ENCODE measurements around the gene PDE6D. TPM values are rescaled to one million over a fixed set of nuclear protein-coding genes. Genes with fewer than 3 reads are reported as not detected.
A peak's percentile ranks its signal among the peaks of the same experiment; 100 is the strongest.

The PDE6D gene
- total RNA-seq, 3 donors from 2014 or later = 24.2 to 28.5 (median 25.6) TPM

- Histone ChIP-seq H3K4me1 (peaks cover 6 to 13% of the 10 kb centered on the region in 2 donors), H3K9me3 (no peaks in the 10 kb centered on the region), H3K27me3 (no peaks in the 10 kb centered on the region), H3K27ac (peak overlapping the region; percentile 100), H3K4me3 (peak overlapping the region; percentile 96 to 100 (median 100)), H3K36me3 (no peaks in the 10 kb centered on the region)
- intact Hi-C loops (cut with DNase I; ENCODE audit: low total_unique reads) = loop anchor here (5.0 to 10.0 kb wide), 2 partner anchors 45 to 98 kb away; no protein-coding TSS in a partner anchor
- TF ChIP-seq POLR2A (IDR thresholded peaks at IDR 0.05) (no peak), CTCF (IDR thresholded peaks at IDR 0.05) (peak; percentile 18 to 99 (median 27)), POLR2AphosphoS5 (IDR thresholded peaks at IDR 0.05) (peak; percentile 44 to 63 (median 58))
- peak; percentile 79 to 83 for DNase-seq (ENCODE audit: low spot score in 2 of 2)
Observed at GRCh38 chr2:231709981-231710798, 70.9 kb downstream of the PDE6D start.

DNA sequence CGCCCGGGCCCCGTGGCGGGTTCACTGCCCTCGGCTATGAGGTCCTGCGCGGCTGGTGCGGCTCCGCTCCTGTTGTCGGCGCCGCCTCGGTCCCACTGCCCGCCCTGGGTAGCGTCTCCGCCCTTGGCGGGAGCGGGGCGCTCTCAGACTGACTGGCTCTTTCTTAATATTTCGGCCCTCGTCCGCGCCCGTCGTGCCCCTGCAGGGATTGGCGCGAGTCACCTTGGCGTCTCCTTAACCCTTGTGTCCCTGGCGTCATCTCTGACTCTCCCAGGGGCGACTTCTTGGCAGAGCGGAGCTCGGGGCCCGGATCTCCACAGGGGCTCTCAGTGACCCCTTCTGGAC is 71.5 kb downstream of the PDE6D start:
- Histone ChIP-seq H3K27me3 (no peaks in the 10 kb centered on the region), H3K4me1 (peaks cover 6 to 13% of the 10 kb centered on the region in 2 donors), H3K36me3 (no peaks in the 10 kb centered on the region), H3K9me3 (no peaks in the 10 kb centered on the region), H3K4me3 (peak overlapping the region; percentile 96 to 100 (median 100)), H3K27ac (peak overlapping the region; percentile 100)
- no peak for TF ChIP-seq CTCF (IDR thresholded peaks at IDR 0.05)
- TF ChIP-seq POLR2AphosphoS5 (IDR thresholded peaks at IDR 0.05) = no peak
- TF ChIP-seq POLR2A (IDR thresholded peaks at IDR 0.05) = no peak
- peak in 1 of 2 donors; percentile 45 for DNase-seq (ENCODE audit: low spot score in 2 of 2)
- intact Hi-C loops (cut with DNase I; ENCODE audit: low total_unique reads) = no loop called here

DNA sequence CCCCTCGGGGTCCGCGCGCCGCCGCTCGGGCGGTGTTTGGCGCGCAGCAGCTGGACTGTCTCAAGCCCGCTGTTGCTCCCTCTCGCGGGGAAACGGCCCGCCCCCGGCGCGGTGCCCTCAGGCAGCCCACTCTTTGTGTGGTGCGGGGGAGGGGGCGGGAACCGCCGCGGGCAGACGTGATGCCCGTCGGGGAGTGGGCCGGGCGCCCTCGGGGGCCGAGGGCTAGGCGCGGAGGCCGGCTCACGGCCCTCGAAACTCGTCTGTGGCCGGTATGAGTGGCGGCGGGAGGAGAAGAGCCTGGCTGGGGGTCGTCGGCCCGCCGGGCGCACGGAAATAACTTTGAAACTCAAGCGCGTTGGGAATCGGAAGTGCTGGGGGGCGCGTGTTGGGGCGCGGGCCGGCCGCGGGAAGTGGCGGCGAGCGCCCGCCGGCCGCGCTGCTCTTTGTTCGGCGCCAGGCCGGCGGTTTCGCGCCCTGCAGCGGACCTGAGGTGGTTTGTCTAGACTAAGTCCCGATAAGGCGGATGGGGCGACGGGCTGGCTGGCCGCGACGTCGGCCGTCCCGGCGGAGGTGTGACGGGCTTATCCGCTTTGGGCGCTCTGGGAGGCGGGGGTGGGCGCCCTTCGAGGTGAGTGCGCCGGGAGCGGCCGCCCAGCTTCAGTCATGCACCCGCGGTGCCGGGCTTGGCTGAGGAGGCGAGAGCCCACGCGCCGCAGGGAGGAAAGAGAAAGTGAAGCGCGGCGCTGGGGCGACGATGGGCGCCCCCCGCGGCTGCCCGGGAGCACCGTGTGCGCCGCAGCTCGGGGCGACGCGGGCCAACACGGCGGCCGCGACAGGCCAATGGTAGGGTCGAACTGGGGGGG is 72.1 kb downstream of the PDE6D start:
- DNase-seq (ENCODE audit: low spot score in 2 of 2) = peak in 1 of 2 donors; percentile 36
- no peaks in the 10 kb centered on the region for H3K36me3 ChIP-seq
- H3K27me3 ChIP-seq = no peaks in the 10 kb centered on the region
- no peak for TF ChIP-seq POLR2A (IDR thresholded peaks at IDR 0.05)
- TF ChIP-seq POLR2AphosphoS5 (IDR thresholded peaks at IDR 0.05) = peak in 1 of 3 donors; percentile 11
- no peak for TF ChIP-seq CTCF (IDR thresholded peaks at IDR 0.05)
- no peaks in the 10 kb centered on the region for H3K9me3 ChIP-seq
- H3K4me1 ChIP-seq = peaks cover 6 to 11% of the 10 kb centered on the region in 2 donors
- intact Hi-C loops (cut with DNase I; ENCODE audit: low total_unique reads) = no loop called here
- H3K4me3 ChIP-seq = peak overlapping the region; percentile 96 to 100 (median 100)
- peak overlapping the region; percentile 100 for H3K27ac ChIP-seq

DNA sequence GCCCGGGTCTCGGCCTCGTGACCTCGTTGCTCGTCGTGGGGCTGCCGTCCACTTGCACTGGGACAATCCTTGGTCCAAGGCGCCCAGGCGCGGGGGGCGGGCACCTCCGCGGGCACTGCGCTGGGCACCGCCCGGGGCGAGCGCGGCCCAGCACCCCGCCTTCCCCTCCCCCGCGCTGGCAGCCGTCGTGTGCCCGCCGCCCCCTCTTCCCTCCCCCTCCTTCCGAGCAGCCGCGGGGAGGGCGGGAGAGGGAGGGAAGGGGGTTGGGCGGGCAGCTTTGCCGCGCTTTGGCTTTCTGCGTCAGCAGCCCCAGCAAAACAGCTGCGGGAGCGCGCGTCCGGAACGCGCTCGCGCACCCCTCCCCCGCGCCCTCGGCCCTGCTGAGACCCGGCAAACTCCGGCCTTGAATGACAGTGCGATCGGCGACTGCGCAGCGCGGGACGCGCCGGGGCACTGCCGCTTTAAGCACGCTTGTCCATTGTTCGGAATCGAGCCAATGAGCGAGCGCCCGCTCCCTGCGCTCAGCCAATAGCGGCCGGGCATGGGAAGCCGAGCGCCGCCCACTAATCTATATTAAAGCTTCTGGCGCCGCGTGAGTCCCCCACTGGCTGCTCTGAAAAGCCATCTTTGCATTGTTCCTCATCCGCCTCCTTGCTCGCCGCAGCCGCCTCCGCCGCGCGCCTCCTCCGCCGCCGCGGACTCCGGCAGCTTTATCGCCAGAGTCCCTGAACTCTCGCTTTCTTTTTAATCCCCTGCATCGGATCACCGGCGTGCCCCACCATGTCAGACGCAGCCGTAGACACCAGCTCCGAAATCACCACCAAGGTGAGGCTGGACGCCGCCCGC is 72.9 kb downstream of the PDE6D start, which contains the start of gene PTMA:
PTMA (plus strand) TSS at position 599 of the 846 bp plus-strand sequence; CDS start at position 781, 182 bp downstream.
- TF ChIP-seq POLR2AphosphoS5 (IDR thresholded peaks at IDR 0.05) (peak; percentile 95 to 97 (median 96)), POLR2A (IDR thresholded peaks at IDR 0.05) (peak; percentile 97), CTCF (IDR thresholded peaks at IDR 0.05) (peak in 2 of 3 donors; percentile 36 to 38)
- Histone ChIP-seq H3K27me3 (no peaks in the 10 kb centered on the region), H3K4me3 (peak within 1 kb of the TSS; percentile 96 to 100 (median 100)), H3K9me3 (no peaks in the 10 kb centered on the region), H3K27ac (peak within 1 kb of the TSS; percentile 100), H3K4me1 (peaks cover 6% of the 10 kb centered on the region in 2 donors), H3K36me3 (no peaks in the 10 kb centered on the region)
- intact Hi-C loops (cut with DNase I; ENCODE audit: low total_unique reads) = no loop called here
- peak; percentile 100 for DNase-seq (ENCODE audit: low spot score in 2 of 2)
